ENCODE measurements around the gene KCTD20.

DNA sequence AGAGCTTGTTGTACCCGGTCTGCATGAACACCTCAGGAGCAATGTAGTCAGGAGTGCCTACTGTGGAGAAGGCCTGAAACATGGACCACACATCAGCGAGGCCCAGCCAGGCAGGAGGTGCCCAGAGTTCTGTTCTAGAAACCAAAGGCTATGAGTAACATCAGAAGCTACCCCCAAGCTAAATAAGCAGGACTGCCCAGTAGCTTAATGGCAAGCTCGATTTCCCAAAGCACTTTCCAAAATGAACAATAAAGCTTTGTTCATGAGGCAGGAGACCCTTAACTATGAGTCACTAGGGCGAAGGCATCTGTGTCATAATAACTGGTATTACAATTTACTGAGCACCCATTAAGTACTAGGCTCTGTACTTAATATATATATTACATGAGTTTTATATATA lies 57.1 kb downstream of the KCTD20 start:
- TF ChIP-seq POLR2A (IDR thresholded peaks at IDR 0.05; ENCODE audit: low read depth, low read length): no peak
- no peak for TF ChIP-seq TAF1 (IDR thresholded peaks at IDR 0.05; ENCODE audit: low read depth, low read length)
